GM20000 (cell line): ENCODE results near the gene PRPF8.

Experiments used
- DNase-seq: peaks from one replicate; pipeline ENCODE4 v3.0.0; 2012; ENCODE audit warnings: low spot score
- CTCF ChIP-seq: IDR thresholded peaks from 2 replicates; pipeline ENCODE4 v1.5.1; 2012; ENCODE audit warnings: mild to moderate bottlenecking, control low read depth; ENCODE audit errors: extremely low read depth, missing control alignments

The PRPF8 gene

GRCh38 chr17:1623057-1623630, 61.5 kb downstream of the PRPF8 start:
- no peak for DNase-seq
- no peak for TF ChIP-seq CTCF

- DNase-seq, result no peak
- no peak for TF ChIP-seq CTCF
Observed at GRCh38 chr17:1621273-1621954, 63.3 kb downstream of the PRPF8 start.

- TF ChIP-seq CTCF, result no peak
- DNase-seq, result no peak
Observed at GRCh38 chr17:1620486-1620885, 64.2 kb downstream of the PRPF8 start.

- TF ChIP-seq CTCF, result no peak
- DNase-seq, result no peak
Observed at GRCh38 chr17:1617620-1618174, 67.0 kb downstream of the PRPF8 start.

- TF ChIP-seq CTCF, result no peak
- DNase-seq, result no peak
Observed at GRCh38 chr17:1616101-1616500, 68.6 kb downstream of the PRPF8 start.

GRCh38 chr17:1612400-1612799, 72.3 kb downstream of the PRPF8 start:
- TF ChIP-seq CTCF, result no peak
- no peak for DNase-seq

GRCh38 chr17:1611715-1612114, 73.0 kb downstream of the PRPF8 start:
- no peak for TF ChIP-seq CTCF
- no peak for DNase-seq
